ENCODE data around the gene ASIC3.

Gene ASIC3

GRCh38 chr7:151056666-151057505, 8.6 kb downstream of the ASIC3 start:
- no peak for DNase-seq

DNA sequence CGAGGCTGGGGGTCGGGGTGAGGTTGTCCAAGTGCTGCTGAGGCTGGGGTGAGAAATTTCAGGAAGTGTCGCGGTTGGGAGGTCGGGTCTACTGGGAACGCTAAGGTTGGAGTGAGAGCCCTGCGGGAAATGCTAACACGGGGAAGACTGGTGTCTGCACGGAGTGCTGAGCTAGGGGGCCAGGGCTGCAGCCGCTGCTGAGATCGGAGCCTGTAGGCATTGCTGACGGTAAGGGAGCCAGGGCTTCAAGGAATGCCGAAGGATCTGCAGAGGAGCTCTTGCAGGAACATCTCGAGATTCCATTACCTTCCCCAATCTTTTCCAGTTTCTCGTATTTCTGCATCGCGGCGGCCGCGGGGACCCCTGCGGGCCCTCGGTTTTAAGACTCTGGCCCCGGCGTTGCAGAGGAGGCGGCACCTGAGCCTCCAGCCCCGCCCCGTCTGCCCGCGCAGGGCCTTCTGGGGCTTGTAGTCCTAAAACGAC, 9.2 kb downstream of the ASIC3 start, which contains the start of gene CDK5:
Gene CDK5 (minus strand): TSS at position 392 of the 483 bp plus-strand sequence. CDS start 49 bp downstream, at position 343.
- TF ChIP-seq EZH2 (optimal IDR thresholded peaks at IDR 0.05; ENCODE audit: low read depth, low read length) (no peak), CTCF (IDR thresholded peaks at IDR 0.05; ENCODE audit: low read length) (no peak), EZH2phosphoT487 (IDR thresholded peaks at IDR 0.05; ENCODE audit: low read length) (no peak)
- H3K4me2 ChIP-seq (ENCODE audit: low read depth, low read length): peak within 1 kb of the TSS; percentile 98
- no peaks in the 10 kb centered on the region for H3K36me3 ChIP-seq (replicated peaks; ENCODE audit: insufficient read depth, low read length)
- no peak for DNase-seq
- H3K4me3 ChIP-seq (ENCODE audit: low read length): peak within 1 kb of the TSS; percentile 87
- H3K27me3 ChIP-seq (replicated peaks; ENCODE audit: insufficient read depth, low read length): no peaks in the 10 kb centered on the region
- H3K27ac ChIP-seq (ENCODE audit: low read length): peak within 1 kb of the TSS; percentile 65; the same call in 1 of the 2 replicates
- H3K9me3 ChIP-seq (replicated peaks; ENCODE audit: insufficient read depth, low read length): no peaks in the 10 kb centered on the region
- peaks cover 32% of the 10 kb centered on the region for H3K79me2 ChIP-seq (ENCODE audit: low read length)
- peak within 1 kb of the TSS; percentile 66 for H3K9ac ChIP-seq (ENCODE audit: low read length)
- no peaks in the 10 kb centered on the region for H4K20me1 ChIP-seq (ENCODE audit: insufficient read depth, low read length)
- H3K9me2 ChIP-seq (replicated peaks; ENCODE audit: insufficient read depth, low read length): no peaks in the 10 kb centered on the region
- peak within 1 kb of the TSS; percentile 96 for H2AFZ ChIP-seq (ENCODE audit: low read length)
- peaks cover 6% of the 10 kb centered on the region for H3K4me1 ChIP-seq (ENCODE audit: low read length)
- peaks cover 12% of the 10 kb centered on the region for H3F3A ChIP-seq (ENCODE audit: insufficient read depth, low read length)

More at GRCh38 chr7:151056666-151057505, 8.6 kb downstream of the ASIC3 start:
- peak overlapping the region; percentile 50; the same call in 1 of the 2 replicates for H3K9ac ChIP-seq (ENCODE audit: low read length)
- peaks cover 6% of the 10 kb centered on the region for H3K4me1 ChIP-seq (ENCODE audit: low read length)
- no peaks in the 10 kb centered on the region for H3K27me3 ChIP-seq (replicated peaks; ENCODE audit: insufficient read depth, low read length)
- H3K27ac ChIP-seq (ENCODE audit: low read length): no peak overlapping the region
- H3K4me3 ChIP-seq (ENCODE audit: low read length): peak overlapping the region; percentile 87
- H3K9me2 ChIP-seq (replicated peaks; ENCODE audit: insufficient read depth, low read length): no peaks in the 10 kb centered on the region
- no peak for TF ChIP-seq CTCF (IDR thresholded peaks at IDR 0.05; ENCODE audit: low read length)
- no peak for TF ChIP-seq EZH2 (optimal IDR thresholded peaks at IDR 0.05; ENCODE audit: low read depth, low read length)
- no peak for TF ChIP-seq EZH2phosphoT487 (IDR thresholded peaks at IDR 0.05; ENCODE audit: low read length)
- H4K20me1 ChIP-seq (ENCODE audit: insufficient read depth, low read length): no peaks in the 10 kb centered on the region
- H3K4me2 ChIP-seq (ENCODE audit: low read depth, low read length): peak overlapping the region; percentile 98
- peak overlapping the region; percentile 96 for H2AFZ ChIP-seq (ENCODE audit: low read length)
- H3K9me3 ChIP-seq (replicated peaks; ENCODE audit: insufficient read depth, low read length): no peaks in the 10 kb centered on the region
- no peaks in the 10 kb centered on the region for H3K36me3 ChIP-seq (replicated peaks; ENCODE audit: insufficient read depth, low read length)
- peaks cover 26% of the 10 kb centered on the region for H3K79me2 ChIP-seq (ENCODE audit: low read length)
- peaks cover 12% of the 10 kb centered on the region for H3F3A ChIP-seq (ENCODE audit: insufficient read depth, low read length)

- DNase-seq: peak; percentile 100
- Histone ChIP-seq H4K20me1 (ENCODE audit: insufficient read depth, low read length) (no peaks in the 10 kb centered on the region), H3K27me3 (replicated peaks; ENCODE audit: insufficient read depth, low read length) (no peaks in the 10 kb centered on the region), H3K27ac (ENCODE audit: low read length) (peak overlapping the region; percentile 65; the same call in 1 of the 2 replicates), H3K4me3 (ENCODE audit: low read length) (peak overlapping the region; percentile 87), H3K36me3 (replicated peaks; ENCODE audit: insufficient read depth, low read length) (no peaks in the 10 kb centered on the region), H3K79me2 (ENCODE audit: low read length) (peaks cover 36% of the 10 kb centered on the region), H3K9me2 (replicated peaks; ENCODE audit: insufficient read depth, low read length) (no peaks in the 10 kb centered on the region), H3K9me3 (replicated peaks; ENCODE audit: insufficient read depth, low read length) (no peaks in the 10 kb centered on the region), H3F3A (ENCODE audit: insufficient read depth, low read length) (peaks cover 12% of the 10 kb centered on the region), H2AFZ (ENCODE audit: low read length) (peak overlapping the region; percentile 90), H3K4me2 (ENCODE audit: low read depth, low read length) (peak overlapping the region; percentile 98), H3K4me1 (ENCODE audit: low read length) (peaks cover 6% of the 10 kb centered on the region), H3K9ac (ENCODE audit: low read length) (peak overlapping the region; percentile 66)
- TF ChIP-seq EZH2 (optimal IDR thresholded peaks at IDR 0.05; ENCODE audit: low read depth, low read length): no peak
- no peak for TF ChIP-seq CTCF (IDR thresholded peaks at IDR 0.05; ENCODE audit: low read length)
- TF ChIP-seq EZH2phosphoT487 (IDR thresholded peaks at IDR 0.05; ENCODE audit: low read length): no peak
These were observed 9.9 kb downstream of the ASIC3 start for GRCh38 chr7:151057989-151058780.

Measured in MM.1S (cell line).